Transverse colon (tissue), 4 donors: ENCODE results near the gene ATRN.

ENCODE experiments used
- EP300 ChIP-seq: sonication (generic); formaldehyde crosslinking; IDR thresholded peaks from one replicate; pipeline ENCODE4 v1.6.1; 2017; ENCODE audit warnings: antibody characterized with exemption, low read depth
- POLR2A ChIP-seq: fragments of 450-650 bp; IDR thresholded peaks from one replicate; pipeline ENCODE4 v1.6.1; 2016; ENCODE audit warnings: antibody characterized with exemption, mild to moderate bottlenecking, moderate library complexity
- POLR2AphosphoS5 ChIP-seq, 3 donors: sonication (generic); formaldehyde crosslinking; IDR thresholded peaks; one replicate each; pipeline ENCODE4 v1.6.1; 2016; ENCODE audit warnings: antibody characterized with exemption in 3 of 3
- TF ChIP-seq, protein P1 (sequence below), 5 experiments: fragments of 200-600 bp in 3 of 5; fragments of 450-650 bp in 2 of 5; sonication (generic) in 3 of 5; IDR thresholded peaks; 1 replicate in 2 of 5; 2 replicates in 3 of 5; pipeline ENCODE4 v1.5.1; 2016 to 2017; ENCODE audit warnings: antibody characterized with exemption in 5 of 5, inconsistent platforms in 3 of 5, mild to moderate bottlenecking in 2 of 5, moderate library complexity in 1 of 5

DNA sequence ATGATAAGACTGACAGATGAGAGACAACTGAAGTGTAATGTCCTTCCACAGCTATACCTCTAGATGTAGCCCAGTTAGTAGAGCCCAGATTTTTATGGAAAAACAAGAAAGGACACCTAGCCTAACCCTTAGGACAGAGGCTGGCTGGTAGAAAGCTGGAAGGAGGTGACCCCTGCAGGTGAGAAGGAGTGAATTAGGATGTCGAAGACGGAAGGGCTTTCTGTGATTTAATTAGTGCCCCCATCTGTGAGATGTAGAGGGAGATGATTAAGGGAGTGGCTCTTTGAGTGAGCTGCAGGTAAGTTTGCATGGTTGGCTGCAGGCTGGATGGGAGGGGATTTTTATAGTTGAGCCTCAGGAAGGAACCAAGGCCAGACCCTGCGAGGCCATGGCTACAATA lies 109.6 kb downstream of the ATRN start:
- TF ChIP-seq, protein P1, sequence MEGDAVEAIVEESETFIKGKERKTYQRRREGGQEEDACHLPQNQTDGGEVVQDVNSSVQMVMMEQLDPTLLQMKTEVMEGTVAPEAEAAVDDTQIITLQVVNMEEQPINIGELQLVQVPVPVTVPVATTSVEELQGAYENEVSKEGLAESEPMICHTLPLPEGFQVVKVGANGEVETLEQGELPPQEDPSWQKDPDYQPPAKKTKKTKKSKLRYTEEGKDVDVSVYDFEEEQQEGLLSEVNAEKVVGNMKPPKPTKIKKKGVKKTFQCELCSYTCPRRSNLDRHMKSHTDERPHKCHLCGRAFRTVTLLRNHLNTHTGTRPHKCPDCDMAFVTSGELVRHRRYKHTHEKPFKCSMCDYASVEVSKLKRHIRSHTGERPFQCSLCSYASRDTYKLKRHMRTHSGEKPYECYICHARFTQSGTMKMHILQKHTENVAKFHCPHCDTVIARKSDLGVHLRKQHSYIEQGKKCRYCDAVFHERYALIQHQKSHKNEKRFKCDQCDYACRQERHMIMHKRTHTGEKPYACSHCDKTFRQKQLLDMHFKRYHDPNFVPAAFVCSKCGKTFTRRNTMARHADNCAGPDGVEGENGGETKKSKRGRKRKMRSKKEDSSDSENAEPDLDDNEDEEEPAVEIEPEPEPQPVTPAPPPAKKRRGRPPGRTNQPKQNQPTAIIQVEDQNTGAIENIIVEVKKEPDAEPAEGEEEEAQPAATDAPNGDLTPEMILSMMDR (IDR thresholded peaks at IDR 0.05): no peak
- TF ChIP-seq POLR2A (no peak), POLR2AphosphoS5 (IDR thresholded peaks at IDR 0.05) (no peak), EP300 (no peak)
